HCT116 (cell line): ENCODE results near the gene IFT22. TPM values are rescaled to one million over a fixed set of nuclear protein-coding genes. Genes with fewer than 3 reads are reported as not detected.

Experiments
- ATAC-seq: fragments of 200-7000 bp; cut with Tn5 transposase; 2 replicates; pipeline ENCODE4 v1.9.1; 2020; ENCODE audit warnings: mild to moderate bottlenecking, moderate library complexity
- BruUV-seq: library from RNA; stranded (reverse); fragments of 400-500 nt; replicated peaks from 2 replicates; lab custom pipeline; 2021; lab: Mats Ljungman, UMichigan
- CTCF ChIA-PET: fragments of 300-600 bp; sonication (Branson Sonifier 250); formaldehyde crosslinking; loops from one replicate; lab custom pipeline; 2021; ENCODE audit warnings: antibody characterized with exemption; lab: Charles Lee
- POLR2A ChIA-PET: fragments of 300-600, 350-600 bp; sonication (Branson Sonifier 250); formaldehyde crosslinking; loops from one replicate; lab custom pipeline; 2021; ENCODE audit warnings: antibody characterized with exemption; lab: Charles Lee
- RAD21 ChIA-PET, 2 experiments: fragments of 300-600 bp; sonication (Branson Sonifier 250); formaldehyde crosslinking; loops; one replicate each; lab custom pipeline; 2023; ENCODE audit warnings: low total read pairs in 2 of 2; ENCODE audit not compliant: uncharacterized antibody in 2 of 2, unreplicated experiment in 2 of 2, low non-redundant PET in 1 of 2; lab: Charles Lee
- DNase-seq: peaks from one replicate; pipeline ENCODE4 v3.0.0-alpha.2; 2010; ENCODE audit warnings: low read depth, low spot score
- H2AFZ ChIP-seq: fragments of 200-600 bp; shearing (Covaris generic), sonication (generic); 2 replicates; pipeline ENCODE4 v1.6.1; 2017; ENCODE audit warnings: low read depth, mixed run types, mixed read lengths, antibody characterized with exemption, low read length; ENCODE audit not compliant: poor library complexity, severe bottlenecking
- H3K27ac ChIP-seq: 2 replicates; pipeline ENCODE4 v1.5.1; 2012; ENCODE audit warnings: low read depth, low read length
- H3K27me3 ChIP-seq: fragments of 200-600 bp; sonication (generic); 2 replicates; pipeline ENCODE4 v1.6.1; 2016; ENCODE audit warnings: mixed run types, low read length, mixed read lengths; ENCODE audit not compliant: insufficient read depth
- H3K36me3 ChIP-seq, 2 experiments: fragments of 200-500 bp in 1 of 2; fragments of 200-600 bp in 1 of 2; sonication (Bioruptor generic) in 1 of 2; sonication (generic) in 1 of 2; 2 replicates each; pipeline versions ENCODE4 v1.5.1 to v1.6.1; 2014 to 2016; ENCODE audit warnings: low read length in 2 of 2, inconsistent platforms in 1 of 2, mixed read lengths in 1 of 2, mixed run types in 1 of 2; ENCODE audit not compliant: insufficient read depth in 2 of 2, control insufficient read depth in 1 of 2
- H3K4me1 ChIP-seq, 2 experiments: fragments of 200-600 bp in 1 of 2; sonication (generic) in 1 of 2; 2 replicates each; pipeline versions ENCODE4 v1.5.1 to v1.6.1; 2012 to 2017; ENCODE audit warnings: low read length in 2 of 2, inconsistent platforms in 1 of 2, mild to moderate bottlenecking in 1 of 2, mixed read lengths in 1 of 2, mixed run types in 1 of 2, moderate library complexity in 1 of 2; ENCODE audit not compliant: insufficient read depth in 2 of 2, control insufficient read depth in 1 of 2
- H3K4me2 ChIP-seq: fragments of 200-600 bp; sonication (generic); 2 replicates; pipeline ENCODE4 v1.6.1; 2017; ENCODE audit warnings: mixed run types, low read length, mixed read lengths
- H3K4me3 ChIP-seq, 2 experiments: fragments of 200-600 bp in 1 of 2; sonication (generic) in 1 of 2; replicated peaks in 1 of 2; 2 replicates each; pipeline ENCODE4 v1.5.1; 2011 to 2016; ENCODE audit warnings: low read length in 2 of 2, control low read depth in 1 of 2, low read depth in 1 of 2, mild to moderate bottlenecking in 1 of 2, mixed read lengths in 1 of 2, mixed run types in 1 of 2
- H3K79me2 ChIP-seq: fragments of 200-600 bp; sonication (generic); 2 replicates; pipeline ENCODE4 v1.6.1; 2017; ENCODE audit warnings: mild to moderate bottlenecking, mixed run types, low read length, moderate library complexity, mixed read lengths; ENCODE audit not compliant: insufficient read depth
- H3K9ac ChIP-seq: fragments of 200-600 bp; sonication (generic); 2 replicates; pipeline ENCODE4 v1.6.1; 2016; ENCODE audit warnings: low read length, mixed read lengths
- H3K9me2 ChIP-seq: fragments of 200-600 bp; sonication (generic), shearing (Covaris generic); 2 replicates; pipeline ENCODE4 v1.6.1; 2017; ENCODE audit warnings: mixed run types, mild to moderate bottlenecking, moderate library complexity; ENCODE audit not compliant: insufficient read depth
- H3K9me3 ChIP-seq, 2 experiments: fragments of 200-500 bp in 1 of 2; fragments of 200-600 bp in 1 of 2; sonication (Bioruptor generic) in 1 of 2; sonication (generic) in 1 of 2; 2 replicates each; pipeline ENCODE4 v1.6.1; 2014 to 2017; ENCODE audit warnings: low read length in 2 of 2, mixed read lengths in 2 of 2, inconsistent platforms in 1 of 2, low read depth in 1 of 2, mild to moderate bottlenecking in 1 of 2, mixed run types in 1 of 2, moderate library complexity in 1 of 2; ENCODE audit not compliant: control insufficient read depth in 1 of 2, insufficient read depth in 1 of 2
- H4K20me1 ChIP-seq: fragments of 200-600 bp; sonication (generic), shearing (Covaris generic); 2 replicates; pipeline ENCODE4 v1.6.1; 2017; ENCODE audit warnings: mixed run types, mild to moderate bottlenecking, moderate library complexity; ENCODE audit not compliant: insufficient read depth
- CBX3 ChIP-seq: IDR thresholded peaks from 2 replicates; pipeline ENCODE4 v1.6.1; 2012; ENCODE audit warnings: low read depth
- CEBPB ChIP-seq: IDR thresholded peaks from 2 replicates; pipeline ENCODE4 v1.6.1; 2012; ENCODE audit warnings: low read depth
- CTCF ChIP-seq, 3 experiments: fragments of 200-600 bp in 1 of 3; sonication (generic) in 1 of 3; IDR thresholded peaks in 2 of 3; conservative IDR thresholded peaks in 1 of 3; 2 replicates each; pipeline ENCODE4 v1.5.1; 2012 to 2017; ENCODE audit warnings: low read depth in 2 of 3, low read length in 2 of 3, antibody characterized with exemption in 1 of 3, borderline replicate concordance in 1 of 3, control low read depth in 1 of 3, mild to moderate bottlenecking in 1 of 3, mixed read lengths in 1 of 3, mixed run types in 1 of 3, moderate library complexity in 1 of 3; ENCODE audit not compliant: insufficient read depth in 1 of 3
- ELF1 ChIP-seq: IDR thresholded peaks from 2 replicates; pipeline ENCODE4 v1.6.1; 2012; ENCODE audit warnings: low read depth, borderline replicate concordance
- EZH2 ChIP-seq: fragments of 200-600 bp; sonication (generic); IDR thresholded peaks from 2 replicates; pipeline ENCODE4 v1.6.1; 2017; ENCODE audit warnings: antibody characterized with exemption, mixed run types
- EZH2phosphoT487 ChIP-seq: fragments of 200-600 bp; IDR thresholded peaks from 2 replicates; pipeline ENCODE4 v1.6.1; 2018; ENCODE audit warnings: antibody characterized with exemption, borderline replicate concordance
- FOSL1 ChIP-seq: IDR thresholded peaks from 2 replicates; pipeline ENCODE4 v1.6.1; 2012; ENCODE audit warnings: low read depth
- JUND ChIP-seq: IDR thresholded peaks from 2 replicates; pipeline ENCODE4 v1.6.1; 2012
- MAX ChIP-seq: IDR thresholded peaks from 2 replicates; pipeline ENCODE4 v1.6.1; 2012
- POLR2A ChIP-seq: IDR thresholded peaks from 2 replicates; pipeline ENCODE4 v1.7.0; 2011; ENCODE audit warnings: borderline replicate concordance; ENCODE audit not compliant: insufficient read depth, insufficient read length; ENCODE audit errors: extremely low read depth
- POLR2AphosphoS5 ChIP-seq: IDR thresholded peaks from 2 replicates; pipeline ENCODE4 v1.6.1; 2011; ENCODE audit warnings: mild to moderate bottlenecking, low read depth, low read length, moderate library complexity
- RAD21 ChIP-seq: IDR thresholded peaks from 2 replicates; pipeline ENCODE4 v1.6.1; 2012; ENCODE audit warnings: low read depth, mild to moderate bottlenecking
- SRF ChIP-seq: IDR thresholded peaks from 2 replicates; pipeline ENCODE4 v1.6.1; 2012; ENCODE audit warnings: low read depth
- TCF7L2 ChIP-seq: IDR thresholded peaks from 2 replicates; pipeline ENCODE4 v1.7.0; 2011; ENCODE audit warnings: borderline replicate concordance, inconsistent platforms; ENCODE audit not compliant: insufficient read depth, insufficient read length; ENCODE audit errors: extremely low read depth
- YY1 ChIP-seq: IDR thresholded peaks from 2 replicates; pipeline ENCODE4 v1.6.1; 2011; ENCODE audit warnings: low read length, low read depth, moderate library complexity, mild to moderate bottlenecking; ENCODE audit not compliant: insufficient replicate concordance; ENCODE audit errors: extremely low read depth
- ZFX ChIP-seq: fragments of 450-650 bp; IDR thresholded peaks from 2 replicates; pipeline ENCODE4 v1.6.1; 2017
- intact Hi-C: fragments of 100-400 bp; cut with micrococcal nuclease; formaldehyde crosslinking; loops from 2 replicates; pipeline ENCODE4 v1.10.0; 2022
- total RNA-seq: library from RNA; stranded (reverse); gene quantifications from one replicate; pipeline ENCODE4 v1.2.1, GENCODE V29; 2021; ENCODE audit not compliant: unreplicated experiment

IFT22 gene
- total RNA-seq, 1 experiment from 2014 or later, result 27.2 TPM

GRCh38 chr7:101342892-101343291 is 21.3 kb upstream of the IFT22 start (continued):
- TF ChIP-seq POLR2A (no peak), POLR2AphosphoS5 (no peak), SRF (no peak), MAX (no peak), CBX3 (no peak), RAD21 (no peak)

- no peaks in the 10 kb centered on the region for H3K27me3 ChIP-seq
- ATAC-seq (no peak), DNase-seq (no peak)
- no peaks in the 10 kb centered on the region for H3K4me1 ChIP-seq
- no peaks in the 10 kb centered on the region for H3K79me2 ChIP-seq
- H3K9me3 ChIP-seq, result no peaks in the 10 kb centered on the region
- H3K4me3 ChIP-seq, result no peak overlapping the region
- no peak overlapping the region for H3K4me2 ChIP-seq
- ChIA-PET POLR2A (no interaction called here), CTCF (interaction anchor here (1.1 kb wide), 1 partner anchor 25 kb away, joined by 3 read pairs; no protein-coding TSS in a partner anchor), RAD21 (no interaction called here)
- H3K27ac ChIP-seq, result no peak overlapping the region
- BruUV-seq, result no TSS peak
- H4K20me1 ChIP-seq, result no peaks in the 10 kb centered on the region
- TF ChIP-seq YY1, result no peak
- no peak for TF ChIP-seq CBX3
- TF ChIP-seq SRF, result no peak
- no peak for TF ChIP-seq EZH2phosphoT487
- TF ChIP-seq RAD21, result no peak
- TF ChIP-seq ZFX, result no peak
- TF ChIP-seq TCF7L2, result no peak
- TF ChIP-seq JUND, result no peak
- TF ChIP-seq EZH2, result no peak
- TF ChIP-seq CTCF (IDR thresholded peaks at IDR 0.05 in 2 of 3, conservative IDR thresholded peaks at IDR 0.05 in 1 of 3; ENCODE audit: borderline replicate concordance in 1 of 3, insufficient read depth in 1 of 3, low read depth in 2 of 3, low read length in 2 of 3), result no peak
- TF ChIP-seq POLR2A, result no peak
- TF ChIP-seq ELF1, result no peak
- TF ChIP-seq FOSL1, result no peak
- no peak for TF ChIP-seq MAX
- TF ChIP-seq CEBPB, result no peak
- TF ChIP-seq POLR2AphosphoS5, result no peak
- no peak overlapping the region for H2AFZ ChIP-seq
- intact Hi-C loops, result no loop called here
- H3K36me3 ChIP-seq, result no peaks in the 10 kb centered on the region
- H3K9me2 ChIP-seq, result no peaks in the 10 kb centered on the region
- no peak overlapping the region for H3K9ac ChIP-seq
These were observed 18.8 kb upstream of the IFT22 start for GRCh38 chr7:101340379-101340778.
